HUES48 (cell line): Measurements from ENCODE around the gene RHD.
"Not testable (repeated sequence)": the region's sequence is repeated elsewhere in the genome, so short reads cannot be mapped to it uniquely, and the experiment has no call there.

Source experiments
- H3K27ac ChIP-seq: one replicate; pipeline ENCODE4 v1.7.0; 2013; ENCODE audit warnings: low read depth, low read length, inconsistent platforms
- H3K27me3 ChIP-seq: 2 replicates; pipeline ENCODE4 v1.6.1; 2013; ENCODE audit warnings: mild to moderate bottlenecking, low read length; ENCODE audit not compliant: control insufficient read depth, insufficient read depth
- H3K36me3 ChIP-seq: 2 replicates; pipeline ENCODE4 v1.6.1; 2013; ENCODE audit warnings: low read length; ENCODE audit not compliant: control insufficient read depth, insufficient read depth
- H3K4me1 ChIP-seq: 2 replicates; pipeline ENCODE4 v1.6.1; 2013; ENCODE audit warnings: mild to moderate bottlenecking, low read length; ENCODE audit not compliant: control insufficient read depth, insufficient read depth
- H3K4me3 ChIP-seq: 2 replicates; pipeline ENCODE4 v1.5.1; 2013; ENCODE audit warnings: mild to moderate bottlenecking, low read depth, low read length
- H3K9ac ChIP-seq: 2 replicates; pipeline ENCODE4 v1.6.1; 2013; ENCODE audit warnings: mild to moderate bottlenecking, low read depth, low read length, moderate library complexity
- H3K9me3 ChIP-seq: 2 replicates; pipeline ENCODE4 v1.6.1; 2013; ENCODE audit warnings: low read length; ENCODE audit not compliant: control insufficient read depth, insufficient read depth

Gene RHD

DNA sequence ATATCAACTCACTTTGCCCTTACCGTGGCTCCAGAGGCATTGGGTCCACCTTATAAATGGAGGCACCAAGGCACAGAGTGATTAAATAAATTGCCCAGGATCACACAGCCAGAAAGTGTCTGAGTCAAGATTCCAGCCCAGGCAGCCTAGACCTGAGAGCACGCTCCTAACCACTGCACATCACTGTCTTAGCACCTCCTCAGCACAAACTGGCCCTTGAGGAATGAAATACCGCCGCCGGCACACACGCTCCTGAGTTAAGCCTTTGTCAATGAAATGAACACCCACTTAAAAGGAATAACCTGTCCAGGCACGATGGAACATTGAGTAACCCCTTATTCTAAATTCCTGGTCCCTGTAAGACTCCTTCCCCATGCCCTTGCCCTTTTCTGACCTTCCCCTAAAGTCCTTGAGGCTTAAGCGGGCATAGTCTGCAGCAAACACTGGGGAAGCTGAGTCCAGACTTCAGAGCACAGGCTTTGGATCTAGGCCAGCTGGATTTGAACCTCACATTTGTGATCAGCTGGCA, 16.3 kb downstream of the RHD start:
- not testable (repeated sequence) for H3K9me3 ChIP-seq, H3K4me1 ChIP-seq, H3K27ac ChIP-seq, H3K4me3 ChIP-seq, H3K36me3 ChIP-seq, H3K27me3 ChIP-seq, H3K9ac ChIP-seq

DNA sequence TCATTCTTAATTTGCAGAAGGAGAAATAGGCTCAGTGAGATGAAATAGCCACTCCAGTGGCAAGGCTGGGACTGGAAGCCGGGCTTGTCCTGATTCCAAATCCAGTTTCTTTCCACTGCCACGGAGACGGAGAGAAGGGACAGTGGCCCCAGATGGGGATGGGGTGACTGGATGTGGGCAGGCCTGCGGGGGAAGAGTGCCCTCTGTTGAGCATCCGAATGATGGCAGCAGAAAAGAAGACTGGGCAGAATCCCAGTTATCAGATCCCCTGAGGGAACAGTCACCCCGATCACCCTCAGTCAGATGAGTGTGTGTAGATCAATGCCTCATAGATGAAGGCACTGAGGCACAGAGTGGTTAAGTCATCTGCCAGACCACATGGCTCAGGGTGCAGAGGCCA, 17.7 kb downstream of the RHD start:
- H3K27me3 ChIP-seq, H3K4me3 ChIP-seq, H3K27ac ChIP-seq, H3K4me1 ChIP-seq, H3K36me3 ChIP-seq, H3K9me3 ChIP-seq, H3K9ac ChIP-seq: not testable (repeated sequence)

DNA sequence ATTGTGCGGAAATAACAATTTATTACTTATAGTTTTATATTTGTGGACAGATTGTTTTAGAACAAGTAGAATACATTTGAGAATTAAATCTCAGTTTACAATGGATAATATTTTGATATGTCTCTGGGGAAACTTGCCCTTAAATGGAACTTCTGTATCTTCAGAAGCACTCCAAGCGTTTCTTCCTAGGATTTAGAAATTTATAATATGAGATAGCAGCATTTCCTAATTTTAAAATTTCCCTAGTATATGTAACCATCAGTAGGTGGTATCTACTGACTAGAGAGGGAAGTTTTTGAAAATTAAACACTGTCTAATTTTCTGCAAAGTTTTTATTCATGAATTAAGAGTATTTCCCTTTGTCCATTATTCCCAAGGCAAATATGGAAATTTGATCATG, 21.1 kb downstream of the RHD start:
- H3K27ac ChIP-seq, H3K9me3 ChIP-seq, H3K4me3 ChIP-seq, H3K36me3 ChIP-seq, H3K27me3 ChIP-seq, H3K4me1 ChIP-seq, H3K9ac ChIP-seq: not testable (repeated sequence)

DNA sequence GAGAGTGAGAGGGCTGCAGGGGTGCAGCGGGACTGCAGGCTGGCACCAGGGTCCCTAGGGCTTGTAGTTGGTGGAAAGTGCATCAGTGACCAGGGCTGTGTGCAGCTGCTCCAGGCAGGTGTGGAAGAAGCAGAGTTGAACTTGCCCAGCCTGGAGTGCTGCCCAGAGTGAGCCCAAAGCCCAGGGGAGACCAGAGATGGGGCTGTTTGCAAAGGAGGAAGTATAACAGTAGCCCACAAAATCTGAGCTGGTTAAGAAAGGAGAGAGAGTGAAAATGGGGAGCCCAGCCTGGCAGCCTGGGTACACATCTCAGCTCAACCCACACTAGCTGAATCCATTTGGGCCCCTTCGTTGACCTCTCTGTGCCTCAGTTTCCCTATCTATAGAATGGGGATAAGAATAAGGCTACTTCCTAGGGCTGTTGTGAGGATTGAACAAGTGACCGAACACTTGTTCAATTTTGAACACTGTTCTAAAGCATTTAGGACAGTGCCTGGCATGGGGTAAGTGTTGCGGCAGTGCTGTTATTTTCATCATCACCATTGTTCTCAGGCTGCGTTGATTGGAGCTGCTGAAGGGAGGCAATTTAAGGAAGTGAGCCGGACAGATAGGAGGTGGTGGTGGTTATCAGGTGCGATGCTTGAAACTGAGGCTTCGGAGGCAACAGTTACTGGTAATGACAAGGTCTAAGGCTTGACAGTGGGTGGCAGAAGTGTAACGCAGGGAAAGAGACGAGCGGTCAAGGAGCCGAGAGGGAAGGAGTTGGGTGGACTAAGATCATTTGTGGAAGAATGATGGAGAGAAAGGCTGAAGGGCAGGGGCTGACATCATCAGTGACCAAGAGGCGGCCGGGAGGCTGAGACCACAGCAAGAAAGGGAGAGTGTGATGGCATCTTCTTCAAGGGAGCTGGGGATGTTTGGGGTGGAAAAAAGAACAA, 22.8 kb downstream of the RHD start:
- not testable (repeated sequence) for H3K36me3 ChIP-seq, H3K4me3 ChIP-seq, H3K27ac ChIP-seq, H3K9ac ChIP-seq, H3K4me1 ChIP-seq, H3K27me3 ChIP-seq, H3K9me3 ChIP-seq

DNA sequence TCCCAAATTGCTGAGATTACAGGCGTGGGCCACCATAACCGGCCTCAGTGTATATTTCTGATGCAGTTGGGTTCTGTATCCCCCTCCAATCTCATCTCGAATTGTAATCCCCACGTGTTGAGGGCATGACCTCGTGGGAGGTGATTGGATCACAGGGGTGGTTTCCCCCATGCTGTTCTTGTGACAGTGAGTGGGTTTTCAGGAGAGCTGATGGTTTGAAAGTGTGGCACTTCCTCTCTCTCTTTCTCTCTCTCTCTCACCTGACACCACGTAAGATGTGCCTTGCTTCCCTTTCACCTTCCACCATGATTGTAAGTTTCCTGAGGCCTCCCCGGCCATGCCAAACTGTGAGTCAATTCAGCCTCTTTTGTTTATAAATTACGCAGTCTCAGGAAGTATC, 24.2 kb downstream of the RHD start:
- not testable (repeated sequence) for H3K4me1 ChIP-seq, H3K27ac ChIP-seq, H3K36me3 ChIP-seq, H3K4me3 ChIP-seq, H3K9me3 ChIP-seq, H3K27me3 ChIP-seq, H3K9ac ChIP-seq

DNA sequence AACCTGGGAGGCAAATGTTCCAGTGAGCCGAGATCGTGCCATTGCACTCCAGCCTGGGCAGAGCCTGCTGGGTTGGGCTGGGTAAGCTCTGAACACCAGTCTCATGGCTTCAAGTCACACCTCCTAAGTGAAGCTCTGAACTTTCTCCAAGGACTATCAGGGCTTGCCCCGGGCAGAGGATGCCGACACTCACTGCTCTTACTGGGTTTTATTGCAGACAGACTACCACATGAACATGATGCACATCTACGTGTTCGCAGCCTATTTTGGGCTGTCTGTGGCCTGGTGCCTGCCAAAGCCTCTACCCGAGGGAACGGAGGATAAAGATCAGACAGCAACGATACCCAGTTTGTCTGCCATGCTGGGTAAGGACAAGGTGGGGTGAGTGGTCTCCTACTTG, 28.4 kb downstream of the RHD start:
- not testable (repeated sequence) for H3K4me3 ChIP-seq, H3K9me3 ChIP-seq, H3K27ac ChIP-seq, H3K27me3 ChIP-seq, H3K36me3 ChIP-seq, H3K4me1 ChIP-seq, H3K9ac ChIP-seq

DNA sequence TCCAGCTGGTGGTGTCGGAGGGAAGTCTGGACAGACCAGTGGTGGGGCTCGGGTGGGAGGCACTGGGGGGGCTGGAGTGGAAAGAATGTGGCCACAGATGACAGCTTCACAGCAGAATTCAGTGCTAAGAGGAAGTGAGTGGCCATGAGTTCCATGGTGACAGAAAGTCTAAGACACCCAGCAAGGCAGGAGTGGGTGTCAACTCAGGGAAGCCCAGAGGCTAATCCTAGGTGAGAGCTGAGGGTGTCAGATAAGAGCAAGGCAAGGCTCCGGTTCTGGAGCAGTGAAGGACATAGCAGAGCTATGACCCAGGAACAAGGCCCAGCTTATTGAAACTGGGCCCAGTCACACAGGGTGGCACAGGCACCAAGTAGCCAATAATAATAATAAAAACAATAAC, 30.0 kb downstream of the RHD start:
- not testable (repeated sequence) for H3K27ac ChIP-seq, H3K4me1 ChIP-seq, H3K27me3 ChIP-seq

DNA sequence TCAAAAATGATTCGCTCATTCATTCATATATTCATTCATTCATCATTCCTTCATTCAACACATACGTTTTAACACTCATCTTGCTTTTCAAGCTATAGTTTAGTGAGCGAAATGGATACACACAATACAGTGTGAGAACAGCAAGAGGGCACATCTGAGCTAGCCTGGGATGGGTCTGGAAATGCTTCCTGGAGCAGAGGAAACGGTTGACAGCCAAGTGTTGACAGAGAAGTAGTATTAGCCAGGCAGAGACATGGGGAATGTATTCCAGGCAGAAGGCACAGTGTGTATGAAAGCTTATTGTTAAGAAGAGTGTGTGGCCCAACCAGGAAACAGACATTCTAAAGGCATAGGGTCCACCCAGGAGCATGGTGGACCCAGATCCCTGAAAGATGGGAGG, 32.6 kb downstream of the RHD start:
- not testable (repeated sequence) for H3K27ac ChIP-seq, H3K36me3 ChIP-seq, H3K4me3 ChIP-seq, H3K4me1 ChIP-seq, H3K9me3 ChIP-seq, H3K27me3 ChIP-seq, H3K9ac ChIP-seq

More for the DNA sequence above, 30.0 kb downstream of the RHD start:
- H3K36me3 ChIP-seq, H3K4me3 ChIP-seq, H3K9ac ChIP-seq, H3K9me3 ChIP-seq: not testable (repeated sequence)

DNA sequence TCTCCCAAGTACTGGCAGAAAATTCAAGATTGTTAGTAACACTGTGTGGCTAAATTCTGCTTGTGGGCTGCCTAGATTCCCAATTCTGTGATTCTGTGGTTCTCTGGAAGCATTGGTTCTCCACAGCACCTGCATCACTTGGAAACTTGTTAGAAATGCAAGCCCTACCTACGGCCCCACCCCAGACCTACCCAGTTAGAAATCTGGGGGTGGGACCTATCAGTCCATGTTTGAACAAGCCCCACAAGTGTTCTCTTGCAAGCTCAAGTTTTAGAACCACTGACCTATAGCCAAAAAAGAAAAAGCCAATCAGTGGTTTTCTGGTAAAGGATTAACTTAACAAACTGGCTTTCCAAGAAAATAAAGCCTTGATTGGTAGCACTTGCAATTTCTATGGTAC, 35.9 kb downstream of the RHD start:
- H3K4me1 ChIP-seq, H3K4me3 ChIP-seq, H3K9me3 ChIP-seq, H3K27me3 ChIP-seq, H3K36me3 ChIP-seq, H3K9ac ChIP-seq, H3K27ac ChIP-seq: not testable (repeated sequence)

DNA sequence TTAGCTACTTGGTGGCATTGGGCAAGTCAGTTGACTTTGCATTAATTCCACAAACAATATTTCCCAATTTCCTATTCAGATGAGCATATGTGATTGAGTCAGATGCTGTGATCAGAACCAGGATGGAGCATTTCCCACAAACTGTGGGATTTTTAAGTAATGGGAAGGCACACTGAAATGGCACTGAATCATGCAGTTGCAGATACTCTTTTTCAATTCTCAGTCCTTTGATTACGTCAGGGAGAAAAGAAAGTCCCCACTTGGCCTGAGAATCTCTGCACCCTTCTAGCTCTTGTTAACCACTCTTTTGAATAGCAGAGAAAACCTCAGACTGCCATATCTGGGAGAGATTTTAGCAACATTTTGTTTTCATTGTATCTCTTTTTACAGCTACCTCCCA, 36.8 kb downstream of the RHD start:
- not testable (repeated sequence) for H3K36me3 ChIP-seq, H3K4me3 ChIP-seq, H3K27me3 ChIP-seq, H3K27ac ChIP-seq, H3K9ac ChIP-seq, H3K9me3 ChIP-seq, H3K4me1 ChIP-seq

DNA sequence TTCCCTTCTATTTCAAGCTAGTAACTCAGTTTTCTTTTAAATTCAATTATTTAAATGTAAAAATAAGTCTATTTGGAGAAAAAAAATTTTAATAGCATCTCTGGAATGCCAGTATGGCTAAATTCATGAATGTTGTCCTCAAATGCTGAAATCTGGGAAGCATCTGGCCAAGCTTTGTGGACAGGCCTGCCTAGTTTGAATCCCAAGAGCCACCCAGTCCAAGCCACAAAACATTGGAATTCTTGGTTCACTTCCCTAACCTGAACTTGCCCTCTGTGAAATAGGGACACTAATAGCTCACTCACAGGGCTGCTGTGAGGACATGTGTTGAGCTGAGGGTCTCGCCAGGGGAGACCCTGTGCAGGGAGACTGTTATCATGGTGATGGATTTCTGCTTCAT, 37.2 kb downstream of the RHD start:
- not testable (repeated sequence) for H3K9me3 ChIP-seq, H3K9ac ChIP-seq, H3K27ac ChIP-seq, H3K36me3 ChIP-seq, H3K27me3 ChIP-seq, H3K4me1 ChIP-seq, H3K4me3 ChIP-seq
